HG03064 (cell line): ENCODE measurements around the gene HBQ1.
"Not testable (repeated sequence)": the region's sequence is repeated elsewhere in the genome, so short reads cannot be mapped to it uniquely, and the experiment has no call there.

Experiments
- ATAC-seq: cut with Tn5 transposase; IDR thresholded peaks from one replicate; pipeline ENCODE4 v1.9.1; 2021; ENCODE audit warnings: low read depth; ENCODE audit not compliant: unreplicated experiment

Gene HBQ1

GRCh38 chr16:175011-175949 is 5.0 kb upstream of the HBQ1 start:
- ATAC-seq = no peak

GRCh38 chr16:176006-176405 is 4.3 kb upstream of the HBQ1 start:
- not testable (repeated sequence) for ATAC-seq

- ATAC-seq = not testable (repeated sequence)
These were observed 3.5 kb upstream of the HBQ1 start, which contains the start of gene HBA1 for GRCh38 chr16:176477-177382. TSS of gene HBA1 (plus strand) at chr16:176680. CDS start at chr16:176717, 37 bp downstream.

GRCh38 chr16:177394-177822 is 2.9 kb upstream of the HBQ1 start:
- no peak for ATAC-seq

GRCh38 chr16:177981-178667 is 2.1 kb upstream of the HBQ1 start:
- no peak for ATAC-seq

GRCh38 chr16:178668-179015 is 1.6 kb upstream of the HBQ1 start:
- ATAC-seq = no peak

GRCh38 chr16:179211-180092 is 807 bp upstream of the HBQ1 start:
- no peak for ATAC-seq

GRCh38 chr16:180681-181564 is 664 bp downstream of the HBQ1 start:
- ATAC-seq = no peak

- no peak for ATAC-seq
These were observed 1.3 kb downstream of the HBQ1 start for GRCh38 chr16:181565-182021.

- ATAC-seq = no peak
These were observed 2.7 kb downstream of the HBQ1 start for GRCh38 chr16:183005-183404.

GRCh38 chr16:185213-185612 is 5.0 kb downstream of the HBQ1 start:
- ATAC-seq = no peak

GRCh38 chr16:185691-186090 is 5.4 kb downstream of the HBQ1 start:
- no peak for ATAC-seq

- no peak for ATAC-seq
These were observed 7.1 kb downstream of the HBQ1 start for GRCh38 chr16:187330-187729.

GRCh38 chr16:188674-189073 is 8.4 kb downstream of the HBQ1 start:
- ATAC-seq = no peak

GRCh38 chr16:189604-190186 is 9.4 kb downstream of the HBQ1 start:
- no peak for ATAC-seq

GRCh38 chr16:191831-192230 is 11.6 kb downstream of the HBQ1 start:
- no peak for ATAC-seq

- ATAC-seq = no peak
These were observed 12.4 kb downstream of the HBQ1 start for GRCh38 chr16:192686-193085.

GRCh38 chr16:193441-193840 is 13.2 kb downstream of the HBQ1 start:
- ATAC-seq = no peak
